ENCODE results near the gene ZEB1.

ZEB1 gene

DNA sequence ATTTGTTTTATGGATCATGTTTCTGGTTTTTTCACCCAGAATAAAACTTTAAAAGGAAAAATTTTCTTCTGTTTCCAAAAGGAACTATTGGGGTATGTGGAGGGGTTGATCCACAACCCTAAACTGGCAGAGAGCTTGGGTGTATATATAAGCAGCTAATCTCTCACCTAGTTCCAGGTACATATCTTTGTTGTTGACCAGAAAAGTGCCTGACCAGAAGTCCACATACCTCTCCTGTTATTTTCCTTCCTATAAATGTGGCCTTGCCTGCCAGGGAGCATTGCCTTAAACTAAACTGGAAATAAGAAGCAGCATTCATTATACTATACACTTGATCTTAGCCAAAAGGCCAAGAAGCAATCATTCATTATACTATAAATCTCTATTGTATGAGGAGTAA lies 112.0 kb downstream of the ZEB1 start:
- TF ChIP-seq, protein P1, sequence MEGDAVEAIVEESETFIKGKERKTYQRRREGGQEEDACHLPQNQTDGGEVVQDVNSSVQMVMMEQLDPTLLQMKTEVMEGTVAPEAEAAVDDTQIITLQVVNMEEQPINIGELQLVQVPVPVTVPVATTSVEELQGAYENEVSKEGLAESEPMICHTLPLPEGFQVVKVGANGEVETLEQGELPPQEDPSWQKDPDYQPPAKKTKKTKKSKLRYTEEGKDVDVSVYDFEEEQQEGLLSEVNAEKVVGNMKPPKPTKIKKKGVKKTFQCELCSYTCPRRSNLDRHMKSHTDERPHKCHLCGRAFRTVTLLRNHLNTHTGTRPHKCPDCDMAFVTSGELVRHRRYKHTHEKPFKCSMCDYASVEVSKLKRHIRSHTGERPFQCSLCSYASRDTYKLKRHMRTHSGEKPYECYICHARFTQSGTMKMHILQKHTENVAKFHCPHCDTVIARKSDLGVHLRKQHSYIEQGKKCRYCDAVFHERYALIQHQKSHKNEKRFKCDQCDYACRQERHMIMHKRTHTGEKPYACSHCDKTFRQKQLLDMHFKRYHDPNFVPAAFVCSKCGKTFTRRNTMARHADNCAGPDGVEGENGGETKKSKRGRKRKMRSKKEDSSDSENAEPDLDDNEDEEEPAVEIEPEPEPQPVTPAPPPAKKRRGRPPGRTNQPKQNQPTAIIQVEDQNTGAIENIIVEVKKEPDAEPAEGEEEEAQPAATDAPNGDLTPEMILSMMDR (IDR thresholded peaks at IDR 0.05; ENCODE audit: low read depth, low read length, missing control alignments), result no peak
- H3K4me3 ChIP-seq (ENCODE audit: low read depth, low read length), result no peak overlapping the region
- no peak for DNase-seq (ENCODE audit: low read depth)

DNA sequence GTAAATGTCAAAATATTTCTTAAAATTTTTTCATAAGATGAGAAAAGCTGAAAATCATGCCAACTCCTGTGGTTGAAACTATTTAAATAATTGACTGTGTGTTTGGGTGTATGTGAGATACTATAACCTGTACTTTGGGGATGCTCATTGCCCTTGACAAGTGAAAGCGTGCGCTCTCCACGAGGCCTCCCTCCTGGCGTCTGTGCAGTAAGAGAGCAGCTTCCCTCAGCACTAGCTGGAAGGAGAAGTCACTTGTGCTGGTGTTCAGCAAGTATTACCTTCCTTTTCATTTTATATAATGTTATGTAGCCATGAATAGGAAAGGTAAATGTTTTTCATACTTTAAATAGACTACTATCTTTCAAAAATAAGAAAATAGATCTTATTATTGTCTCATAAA lies 118.9 kb downstream of the ZEB1 start:
- DNase-seq (ENCODE audit: low read depth), result no peak
- TF ChIP-seq, protein P1 (IDR thresholded peaks at IDR 0.05; ENCODE audit: low read depth, low read length, missing control alignments), result no peak
- no peak overlapping the region for H3K4me3 ChIP-seq (ENCODE audit: low read depth, low read length)

DNA sequence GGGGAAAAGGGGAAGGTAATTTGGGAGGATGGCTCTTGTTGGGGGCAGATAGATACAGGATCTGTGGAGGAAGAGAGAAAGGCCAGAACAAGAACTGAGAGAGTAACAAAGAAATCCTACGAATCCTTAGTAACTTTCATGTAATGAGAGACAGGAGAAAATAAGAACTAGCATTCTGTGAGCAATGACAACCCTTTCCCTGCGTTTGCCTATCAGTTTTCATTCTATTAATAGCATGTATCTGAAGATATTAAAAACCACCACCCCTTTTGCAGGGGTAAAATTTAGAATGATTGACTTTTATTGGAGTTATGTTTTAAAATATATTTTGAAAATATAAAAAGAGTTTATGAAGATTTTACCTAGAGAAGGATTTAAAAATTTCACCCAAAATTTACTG lies 132.8 kb downstream of the ZEB1 start:
- no peak for DNase-seq (ENCODE audit: low read depth)
- TF ChIP-seq, protein P1 (IDR thresholded peaks at IDR 0.05; ENCODE audit: low read depth, low read length, missing control alignments), result no peak
- H3K4me3 ChIP-seq (ENCODE audit: low read depth, low read length), result no peak overlapping the region

DNA sequence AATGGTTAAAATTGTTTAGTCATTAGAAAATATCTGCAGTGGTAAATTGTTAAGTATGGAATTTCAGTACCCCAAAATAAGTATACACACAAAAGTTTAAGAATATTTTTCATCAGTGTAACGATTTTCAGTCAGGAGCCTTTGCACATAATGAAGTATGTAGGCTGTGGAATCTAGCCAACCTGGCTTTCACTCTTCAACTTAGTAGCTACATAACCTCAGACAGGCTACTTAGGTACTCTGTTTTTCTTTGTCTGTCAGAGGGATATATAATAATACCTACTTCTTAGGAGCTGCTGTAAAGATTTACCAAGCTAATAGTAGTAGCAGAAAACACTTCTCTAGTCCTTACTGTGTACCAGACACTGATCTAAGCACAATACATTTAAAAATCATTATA lies 137.5 kb downstream of the ZEB1 start:
- TF ChIP-seq, protein P1 (IDR thresholded peaks at IDR 0.05; ENCODE audit: low read depth, low read length, missing control alignments), result no peak
- H3K4me3 ChIP-seq (ENCODE audit: low read depth, low read length), result no peak overlapping the region
- DNase-seq (ENCODE audit: low read depth), result no peak

DNA sequence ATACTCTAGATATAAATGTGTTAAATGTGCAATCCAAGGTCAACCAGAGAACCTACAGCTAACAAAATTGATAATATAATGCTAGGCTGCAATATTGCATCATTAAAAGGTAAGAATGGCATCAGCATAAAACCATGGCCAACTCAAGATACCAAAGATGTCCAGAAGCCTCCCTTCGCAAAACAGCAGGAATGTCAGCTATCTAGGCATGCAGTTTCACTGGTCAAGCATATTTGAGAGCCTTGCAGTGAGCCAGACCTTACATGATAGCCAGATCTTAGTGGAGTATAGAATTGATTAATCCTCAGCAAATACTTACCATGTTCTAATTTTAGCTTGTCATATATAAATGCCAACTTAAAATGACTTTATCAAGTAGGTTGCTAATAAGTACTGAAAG lies 138.8 kb downstream of the ZEB1 start:
- no peak overlapping the region for H3K4me3 ChIP-seq (ENCODE audit: low read depth, low read length)
- TF ChIP-seq, protein P1 (IDR thresholded peaks at IDR 0.05; ENCODE audit: low read depth, low read length, missing control alignments), result no peak
- DNase-seq (ENCODE audit: low read depth), result no peak

DNA sequence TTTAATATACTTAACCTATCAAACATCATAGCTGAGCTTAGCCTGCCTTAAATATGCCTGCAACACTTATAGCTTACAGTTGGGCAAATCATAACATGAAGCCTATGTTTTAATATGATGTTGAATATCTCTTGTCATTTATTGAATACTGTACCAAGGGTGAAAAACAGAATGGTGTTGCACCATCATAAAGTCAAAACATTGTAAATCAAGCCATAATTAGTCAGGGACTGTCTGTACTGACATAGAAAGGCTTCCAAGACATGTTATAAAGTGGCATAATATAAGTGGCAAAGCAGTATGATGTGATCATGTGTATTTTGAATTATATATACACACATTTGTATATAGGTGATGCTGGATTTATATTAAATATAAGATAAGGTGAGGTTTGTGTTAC lies 140.0 kb downstream of the ZEB1 start:
- H3K4me3 ChIP-seq (ENCODE audit: low read depth, low read length), result no peak overlapping the region
- no peak for DNase-seq (ENCODE audit: low read depth)
- TF ChIP-seq, protein P1 (IDR thresholded peaks at IDR 0.05; ENCODE audit: low read depth, low read length, missing control alignments), result no peak

DNA sequence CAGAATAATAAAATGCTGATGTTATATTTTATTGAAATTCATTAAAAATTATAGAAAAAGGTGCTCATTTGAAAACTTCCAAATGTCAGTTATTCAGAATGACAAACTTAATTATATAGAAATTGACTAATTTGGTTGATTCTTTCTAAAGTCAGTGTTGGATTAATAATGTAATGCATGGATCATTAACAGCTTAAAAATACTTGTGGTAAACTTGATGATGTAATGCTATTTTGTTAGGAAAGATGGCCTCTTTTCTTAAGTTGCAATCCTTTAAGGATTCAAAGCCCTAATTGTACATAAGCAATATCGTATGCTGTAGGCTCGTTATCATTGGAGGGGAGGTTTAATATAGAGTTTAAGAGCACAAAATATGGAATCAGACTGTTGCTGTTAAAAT lies 141.2 kb downstream of the ZEB1 start:
- no peak for DNase-seq (ENCODE audit: low read depth)
- no peak overlapping the region for H3K4me3 ChIP-seq (ENCODE audit: low read depth, low read length)
- TF ChIP-seq, protein P1 (IDR thresholded peaks at IDR 0.05; ENCODE audit: low read depth, low read length, missing control alignments), result no peak
